HUES64 (cell line): ENCODE data around the gene SGCD.

ENCODE experiments used
- H3K27ac ChIP-seq: 2 replicates; pipeline ENCODE4 v1.7.0; 2013; ENCODE audit warnings: low read depth, low read length, inconsistent platforms
- H3K27me3 ChIP-seq: 2 replicates; pipeline ENCODE4 v1.6.1; 2013; ENCODE audit warnings: mild to moderate bottlenecking, low read length; ENCODE audit not compliant: insufficient read depth
- H3K36me3 ChIP-seq: 2 replicates; pipeline ENCODE4 v1.6.1; 2013; ENCODE audit warnings: mild to moderate bottlenecking, low read length; ENCODE audit not compliant: insufficient read depth
- H3K4me1 ChIP-seq: 2 replicates; pipeline ENCODE4 v1.6.1; 2013; ENCODE audit warnings: mild to moderate bottlenecking, low read length, moderate library complexity; ENCODE audit not compliant: insufficient read depth
- H3K4me3 ChIP-seq: 2 replicates; pipeline ENCODE4 v1.5.1; 2013; ENCODE audit warnings: mild to moderate bottlenecking, low read length, moderate library complexity
- H3K9ac ChIP-seq: 2 replicates; pipeline ENCODE4 v1.6.1; 2013; ENCODE audit warnings: mild to moderate bottlenecking, low read depth, low read length
- H3K9me3 ChIP-seq: 2 replicates; pipeline ENCODE4 v1.6.1; 2013; ENCODE audit warnings: low read depth, low read length; ENCODE audit not compliant: insufficient read depth
- WGBS: fragments of 150-250, 120-280 bp; methylation state at CpG from one replicate; pipeline ENCODE4 v1.1.7; 2013; ENCODE audit warnings: missing lambda C conversion rate; 5-methylcytosine and 5-hydroxymethylcytosine counted together

SGCD gene

GRCh38 chr5:156330141-156330870 lies 3.3 kb downstream of the SGCD start:
- no peaks in the 10 kb centered on the region for H3K9me3 ChIP-seq
- H3K9ac ChIP-seq: no peak overlapping the region
- WGBS: 97% methylated on average over 7 of the region's 7 CpGs
- no peak overlapping the region for H3K4me3 ChIP-seq
- no peaks in the 10 kb centered on the region for H3K27me3 ChIP-seq
- H3K4me1 ChIP-seq: no peaks in the 10 kb centered on the region
- no peaks in the 10 kb centered on the region for H3K36me3 ChIP-seq
- no peak overlapping the region for H3K27ac ChIP-seq

DNA sequence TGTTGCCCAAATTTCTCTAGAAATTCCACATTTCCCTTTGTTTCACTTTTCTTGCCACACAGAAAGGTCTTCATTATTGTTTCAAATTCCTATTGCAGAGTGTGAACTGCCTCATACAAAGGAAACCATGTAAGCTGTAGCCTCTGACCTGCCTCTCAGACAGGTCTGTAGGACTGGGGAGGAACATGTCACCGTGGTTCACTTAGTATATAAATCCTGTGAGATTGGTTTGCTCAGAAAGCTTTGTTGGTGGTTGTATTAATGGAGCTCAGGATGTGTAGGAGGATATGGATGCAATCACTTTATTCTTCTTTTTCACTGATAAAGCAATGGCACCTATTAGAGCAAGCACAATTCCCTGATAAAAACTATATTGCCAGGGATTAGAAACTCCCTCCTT lies 4.2 kb downstream of the SGCD start:
- WGBS: 90% methylated on average over 1 of the region's 1 CpG
- H3K9me3 ChIP-seq: no peaks in the 10 kb centered on the region
- no peaks in the 10 kb centered on the region for H3K27me3 ChIP-seq
- no peak overlapping the region for H3K9ac ChIP-seq
- H3K4me3 ChIP-seq: no peak overlapping the region
- H3K36me3 ChIP-seq: no peaks in the 10 kb centered on the region
- no peaks in the 10 kb centered on the region for H3K4me1 ChIP-seq
- H3K27ac ChIP-seq: no peak overlapping the region

DNA sequence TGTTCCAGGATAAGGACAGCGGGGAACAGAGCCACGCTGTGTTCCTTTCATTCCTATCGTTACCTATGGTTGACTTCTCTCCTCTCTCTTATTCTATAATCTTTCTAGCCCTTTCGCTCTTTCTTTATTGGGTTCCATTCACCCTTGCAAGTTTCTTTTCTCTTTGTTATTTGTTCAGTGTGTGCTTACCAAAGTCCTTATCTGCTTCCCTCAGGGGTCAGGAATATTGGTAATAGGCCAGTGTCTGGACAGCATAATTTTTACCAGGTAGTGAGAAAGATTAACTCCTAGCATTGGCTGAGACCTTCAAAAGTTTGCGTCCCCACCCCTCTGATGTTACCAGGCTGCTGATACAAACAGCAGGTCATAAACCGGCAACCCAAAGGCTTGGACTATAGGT lies 4.9 kb downstream of the SGCD start:
- Histone ChIP-seq H3K9ac (no peak overlapping the region), H3K4me3 (no peak overlapping the region), H3K9me3 (no peaks in the 10 kb centered on the region), H3K36me3 (no peaks in the 10 kb centered on the region), H3K4me1 (no peaks in the 10 kb centered on the region), H3K27me3 (no peaks in the 10 kb centered on the region), H3K27ac (no peak overlapping the region)
- 95% methylated on average over 6 of the region's 6 CpGs for WGBS

- Histone ChIP-seq H3K4me1 (no peaks in the 10 kb centered on the region), H3K36me3 (no peaks in the 10 kb centered on the region)
- WGBS: 99% methylated on average over 2 of the region's 2 CpGs
These were observed 5.3 kb downstream of the SGCD start for GRCh38 chr5:156332245-156332644.

GRCh38 chr5:156339139-156339841 lies 12.3 kb downstream of the SGCD start:
- H3K36me3 ChIP-seq: no peaks in the 10 kb centered on the region
- H3K4me1 ChIP-seq: no peaks in the 10 kb centered on the region
- no peak overlapping the region for H3K4me3 ChIP-seq
- WGBS: 92% methylated on average over 1 of the region's 2 CpGs
- H3K9ac ChIP-seq: no peak overlapping the region
- no peaks in the 10 kb centered on the region for H3K9me3 ChIP-seq
- no peaks in the 10 kb centered on the region for H3K27me3 ChIP-seq
- no peak overlapping the region for H3K27ac ChIP-seq

More at GRCh38 chr5:156332245-156332644, 5.3 kb downstream of the SGCD start:
- H3K9ac ChIP-seq: no peak overlapping the region
- no peaks in the 10 kb centered on the region for H3K27me3 ChIP-seq
- H3K27ac ChIP-seq: no peak overlapping the region
- no peak overlapping the region for H3K4me3 ChIP-seq
- H3K9me3 ChIP-seq: no peaks in the 10 kb centered on the region

DNA sequence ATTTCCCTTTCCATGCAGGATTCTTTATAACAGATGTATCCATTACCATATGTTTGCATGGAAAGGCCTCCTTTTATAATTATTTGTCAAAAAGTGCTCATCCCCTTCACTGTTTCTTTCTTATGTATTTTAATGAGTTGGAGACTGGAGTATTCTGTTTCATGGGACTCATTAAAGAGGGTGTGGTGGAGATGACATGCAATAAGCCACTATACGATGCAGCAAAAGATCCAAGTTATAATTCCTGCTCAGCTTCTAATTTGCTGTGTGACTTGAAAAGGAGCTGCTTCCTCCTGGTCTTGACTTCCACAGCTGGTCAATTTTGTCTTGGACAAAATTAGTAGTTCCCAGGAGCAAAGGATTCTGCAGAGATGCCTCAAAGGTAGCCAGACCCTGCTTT lies 13.9 kb downstream of the SGCD start:
- Histone ChIP-seq H3K4me1 (no peaks in the 10 kb centered on the region), H3K36me3 (no peaks in the 10 kb centered on the region), H3K4me3 (no peak overlapping the region), H3K27ac (no peak overlapping the region), H3K27me3 (no peaks in the 10 kb centered on the region), H3K9ac (no peak overlapping the region), H3K9me3 (no peaks in the 10 kb centered on the region)
- WGBS: 96% methylated on average over 1 of the region's 1 CpG

DNA sequence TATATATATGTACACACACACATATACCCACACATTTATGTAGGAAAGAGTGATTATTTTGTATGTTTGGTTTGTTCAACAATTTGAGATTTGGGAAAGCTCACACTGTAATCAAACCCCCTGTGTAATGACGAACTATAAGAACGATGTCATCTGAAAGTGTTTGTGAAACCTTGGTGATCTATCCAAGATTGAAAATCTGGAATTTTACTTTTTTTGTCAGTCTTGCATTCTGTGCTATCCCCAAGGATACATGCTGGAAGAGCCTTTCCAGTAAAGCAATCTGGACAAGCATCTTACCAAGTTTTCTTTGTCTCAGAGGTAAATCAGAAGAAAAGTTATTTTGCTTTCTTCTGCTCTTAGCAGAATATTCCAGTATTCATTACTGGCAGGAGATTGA lies 23.3 kb downstream of the SGCD start:
- H3K36me3 ChIP-seq: no peaks in the 10 kb centered on the region
- no peak overlapping the region for H3K27ac ChIP-seq
- no peak overlapping the region for H3K9ac ChIP-seq
- H3K27me3 ChIP-seq: no peaks in the 10 kb centered on the region
- WGBS: 100% methylated on average over 2 of the region's 2 CpGs
- H3K9me3 ChIP-seq: no peaks in the 10 kb centered on the region
- H3K4me1 ChIP-seq: no peaks in the 10 kb centered on the region; the same call in 1 of the 2 replicates
- H3K4me3 ChIP-seq: no peak overlapping the region

- Histone ChIP-seq H3K27ac (no peak overlapping the region), H3K4me3 (no peak overlapping the region), H3K36me3 (no peaks in the 10 kb centered on the region), H3K4me1 (no peaks in the 10 kb centered on the region; the same call in 1 of the 2 replicates), H3K9me3 (no peaks in the 10 kb centered on the region), H3K27me3 (no peaks in the 10 kb centered on the region), H3K9ac (no peak overlapping the region)
- 93% methylated on average over 4 of the region's 4 CpGs for WGBS
These were observed 24.5 kb downstream of the SGCD start for GRCh38 chr5:156351423-156351822.

DNA sequence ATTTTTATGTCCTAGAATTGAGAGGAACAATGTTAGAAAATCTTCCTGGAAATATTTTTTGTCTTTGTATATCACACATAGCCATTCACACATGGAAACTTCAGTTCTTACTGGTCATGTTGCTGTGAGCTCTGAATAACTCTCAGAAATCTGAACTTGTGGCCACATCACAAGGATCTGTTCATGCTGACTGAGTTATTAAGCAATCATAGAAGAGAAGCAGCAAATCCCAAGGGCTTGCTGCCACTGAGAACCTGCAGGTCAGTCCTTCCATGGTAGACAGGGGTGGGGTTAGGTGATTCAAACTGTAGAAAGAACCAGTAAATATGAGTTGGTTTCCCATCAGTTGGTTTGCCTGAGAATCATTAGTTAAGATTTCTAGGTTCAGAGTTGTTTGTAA lies 27.6 kb downstream of the SGCD start:
- no peak overlapping the region for H3K9ac ChIP-seq
- no peak overlapping the region for H3K27ac ChIP-seq
- H3K4me1 ChIP-seq: no peaks in the 10 kb centered on the region
- H3K9me3 ChIP-seq: no peaks in the 10 kb centered on the region
- H3K27me3 ChIP-seq: no peaks in the 10 kb centered on the region
- no peaks in the 10 kb centered on the region for H3K36me3 ChIP-seq
- H3K4me3 ChIP-seq: no peak overlapping the region

DNA sequence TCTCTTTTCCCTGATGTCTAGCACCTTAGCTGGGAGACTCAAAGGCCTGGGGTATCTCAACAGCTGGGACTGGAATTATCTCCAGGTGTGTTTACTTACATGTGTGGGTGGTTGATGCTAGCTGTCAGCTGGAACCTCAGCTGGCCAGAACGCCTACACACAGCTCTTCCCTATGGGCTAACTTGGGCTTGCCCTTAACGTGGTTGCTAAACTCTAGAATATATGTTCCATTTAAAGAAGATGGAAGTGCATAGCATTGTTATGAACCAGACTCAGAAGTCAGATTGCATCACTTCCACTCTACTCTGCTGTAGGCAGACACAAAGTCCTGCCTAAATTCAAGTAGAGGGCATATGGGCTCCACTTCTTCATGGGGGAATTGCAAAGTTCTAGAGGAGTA lies 29.3 kb downstream of the SGCD start:
- H3K27ac ChIP-seq: no peak overlapping the region
- WGBS: 90% methylated on average over 2 of the region's 2 CpGs
- H3K4me1 ChIP-seq: no peaks in the 10 kb centered on the region
- no peak overlapping the region for H3K9ac ChIP-seq
- no peak overlapping the region for H3K4me3 ChIP-seq
- H3K36me3 ChIP-seq: no peaks in the 10 kb centered on the region
- no peaks in the 10 kb centered on the region for H3K27me3 ChIP-seq
- no peaks in the 10 kb centered on the region for H3K9me3 ChIP-seq

DNA sequence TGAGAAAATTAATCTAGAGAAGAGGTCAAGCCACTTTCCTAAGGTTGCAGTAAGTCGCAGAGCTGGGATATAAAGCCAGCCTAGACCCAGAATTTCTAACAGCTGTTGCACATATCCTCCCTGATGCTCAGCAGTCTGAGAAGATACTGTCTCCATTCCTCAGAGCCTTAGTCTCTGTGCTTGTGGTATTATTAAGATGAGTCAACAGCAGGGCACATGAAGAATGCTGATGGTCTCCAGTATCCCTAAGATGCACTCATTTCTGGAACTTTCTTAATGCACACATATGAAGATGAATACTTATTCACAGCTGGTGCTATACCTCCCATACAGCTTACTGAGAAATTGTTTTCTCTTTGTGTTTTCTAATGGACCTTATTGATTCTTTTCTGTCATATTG lies 32.5 kb downstream of the SGCD start:
- Histone ChIP-seq H3K4me3 (no peak overlapping the region), H3K27ac (no peak overlapping the region), H3K9me3 (no peaks in the 10 kb centered on the region), H3K36me3 (no peaks in the 10 kb centered on the region), H3K9ac (no peak overlapping the region), H3K4me1 (no peaks in the 10 kb centered on the region), H3K27me3 (no peaks in the 10 kb centered on the region)
- 100% methylated on average over 1 of the region's 1 CpG for WGBS
